GM19239 (cell line): ENCODE measurements around the gene FOXN3.
"Not testable (repeated sequence)": the region's sequence is repeated elsewhere in the genome, so short reads cannot be mapped to it uniquely, and the experiment has no call there.

ENCODE experiments used
- DNase-seq: peaks from one replicate; pipeline ENCODE4 v3.0.0; 2011; ENCODE audit warnings: low spot score; ENCODE audit not compliant: insufficient read length
- FAIRE-seq: peaks from 2 replicates; lab custom pipeline; 2011; peaks lifted over from hg19 to GRCh38; lab: Jason Lieb, UNC

The FOXN3 gene

GRCh38 chr14:89125216-89125615, 291.8 kb downstream of the FOXN3 start:
- DNase-seq (no peak), FAIRE-seq (no peak)

DNA sequence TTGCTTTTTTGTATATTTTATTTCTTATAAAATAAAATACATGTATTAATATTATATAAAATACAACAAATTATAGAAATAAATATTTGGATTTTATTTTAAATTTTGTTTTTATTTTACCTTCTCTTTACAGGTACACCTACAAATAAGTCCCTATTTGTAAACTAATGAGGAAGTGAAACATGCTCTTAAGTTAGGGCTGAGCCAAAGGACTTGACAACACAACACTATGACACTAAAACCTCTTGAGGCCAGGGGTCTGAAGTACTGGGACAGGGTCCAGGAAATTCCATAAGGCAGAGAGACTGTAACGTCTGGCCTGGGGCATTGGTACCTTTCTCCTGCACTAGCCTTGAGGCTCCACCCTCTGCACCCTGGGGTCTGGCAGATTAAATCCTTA, 293.2 kb downstream of the FOXN3 start:
- no peak for FAIRE-seq
- no peak for DNase-seq

- DNase-seq (no peak), FAIRE-seq (no peak)
Measured at GRCh38 chr14:89123215-89123614, 293.8 kb downstream of the FOXN3 start.

DNA sequence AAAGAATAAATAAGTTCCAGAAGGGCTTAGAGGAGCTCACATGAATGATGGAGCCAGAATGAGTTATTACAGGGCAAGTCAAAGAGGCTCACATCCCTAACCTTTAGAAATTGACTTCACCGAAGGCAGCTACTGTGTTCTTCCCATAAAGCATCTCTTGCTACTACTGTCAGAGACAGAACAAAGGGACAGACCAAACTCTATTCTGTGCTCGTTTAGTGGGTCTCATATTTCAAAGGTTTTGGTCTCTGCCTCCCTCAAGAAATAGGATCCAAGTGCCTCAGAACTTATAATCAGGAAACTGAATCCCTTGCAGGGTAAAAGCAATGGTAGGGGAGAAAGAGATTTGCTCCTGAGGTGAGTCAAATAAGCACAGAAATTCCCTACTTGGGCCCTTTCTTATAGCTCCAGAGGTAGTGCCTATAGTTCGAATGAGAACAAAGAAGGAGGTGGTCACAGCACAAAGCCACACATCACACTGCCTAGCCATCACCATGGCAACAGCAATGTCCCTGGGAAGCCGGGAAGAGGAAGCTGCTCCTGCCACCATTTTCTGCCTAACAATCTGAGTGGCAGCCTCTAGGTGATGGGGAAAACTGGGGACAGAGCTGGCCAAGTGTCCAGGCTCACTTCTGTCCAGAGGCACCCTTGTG, 294.9 kb downstream of the FOXN3 start:
- DNase-seq = no peak
- FAIRE-seq = no peak

GRCh38 chr14:89117012-89117411, 300.0 kb downstream of the FOXN3 start:
- DNase-seq (no peak), FAIRE-seq (no peak)

DNA sequence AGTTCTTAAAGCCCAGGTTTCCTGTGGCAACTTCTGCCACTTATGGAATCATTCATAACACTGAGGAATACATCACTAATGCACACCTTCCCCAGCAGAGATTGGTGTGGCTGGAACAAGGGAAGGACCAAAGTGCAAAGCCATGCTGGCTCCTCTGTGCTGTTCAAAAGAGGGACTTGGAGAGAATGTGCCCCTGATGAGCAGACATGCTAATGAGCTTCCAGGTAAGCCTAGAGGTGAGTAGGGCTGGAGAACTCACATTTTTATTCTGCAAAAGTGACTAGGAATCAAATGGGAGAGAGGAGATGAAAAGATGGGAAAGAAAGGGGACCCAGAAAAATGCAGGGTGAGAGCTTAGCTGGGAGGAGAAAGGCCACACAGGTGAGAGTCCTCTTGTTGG, 302.9 kb downstream of the FOXN3 start:
- DNase-seq (no peak), FAIRE-seq (no peak)

- no peak for FAIRE-seq
- DNase-seq = no peak
Measured at GRCh38 chr14:89112720-89113119, 304.3 kb downstream of the FOXN3 start.

DNA sequence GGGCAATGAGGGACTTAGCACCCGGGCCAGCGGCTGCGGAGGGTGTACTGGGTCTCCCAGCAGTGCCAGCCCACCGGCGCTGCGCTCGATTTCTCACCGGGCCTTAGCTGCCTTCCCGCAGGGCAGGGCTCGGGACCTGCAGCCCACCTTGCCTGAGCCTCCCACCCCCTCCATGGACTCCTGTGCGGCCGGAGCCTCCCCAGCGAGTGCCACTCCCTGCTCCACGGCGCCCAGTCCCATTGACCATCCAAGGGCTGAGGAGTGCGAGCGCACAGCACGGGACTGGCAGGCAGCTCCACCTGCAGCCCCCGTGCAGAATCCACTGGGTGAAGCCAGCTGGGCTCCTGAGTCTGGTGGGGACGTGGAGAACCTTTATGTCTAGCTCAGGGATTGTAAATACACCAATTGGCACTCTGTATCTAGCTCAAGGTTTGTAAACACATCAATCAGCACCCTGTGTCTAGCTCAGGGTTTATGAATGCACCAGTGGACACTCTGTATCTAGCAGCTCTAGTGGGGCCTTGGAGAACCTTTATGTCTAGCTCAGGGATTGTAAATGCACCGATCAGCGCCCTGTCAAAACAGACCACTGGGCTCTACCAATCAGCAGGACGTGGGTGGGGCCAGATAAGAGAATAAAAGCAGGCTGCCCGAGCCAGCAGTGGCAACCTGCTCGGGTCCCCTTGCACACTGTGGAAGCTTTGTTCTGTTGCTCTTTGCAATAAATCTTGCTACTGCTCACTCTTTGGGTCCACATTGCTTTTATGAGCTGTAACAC, 305.1 kb downstream of the FOXN3 start:
- DNase-seq, FAIRE-seq: not testable (repeated sequence)

GRCh38 chr14:89111232-89111631, 305.8 kb downstream of the FOXN3 start:
- FAIRE-seq, DNase-seq: not testable (repeated sequence)

DNA sequence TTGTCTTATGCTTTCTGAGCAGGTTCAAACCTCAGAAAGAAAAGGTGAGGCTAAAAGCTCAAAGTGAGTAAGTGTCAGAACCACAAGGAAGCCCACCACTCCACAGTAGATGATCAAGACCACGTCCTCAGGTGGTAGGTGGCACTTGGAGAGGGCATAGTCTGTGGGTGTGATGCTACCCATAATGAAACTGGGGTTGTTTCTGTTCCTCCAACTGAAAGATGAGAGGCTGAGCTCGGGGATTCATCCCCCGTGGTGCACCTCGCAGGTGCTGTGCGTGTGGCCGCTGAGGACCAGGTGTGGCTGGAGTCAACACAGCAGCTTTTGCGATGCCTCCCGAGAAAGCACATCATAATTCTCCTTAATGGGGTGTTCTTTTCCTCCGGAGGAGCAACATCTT, 306.9 kb downstream of the FOXN3 start:
- FAIRE-seq (no peak), DNase-seq (no peak)

GRCh38 chr14:89108608-89109007, 308.4 kb downstream of the FOXN3 start:
- DNase-seq (no peak), FAIRE-seq (no peak)

DNA sequence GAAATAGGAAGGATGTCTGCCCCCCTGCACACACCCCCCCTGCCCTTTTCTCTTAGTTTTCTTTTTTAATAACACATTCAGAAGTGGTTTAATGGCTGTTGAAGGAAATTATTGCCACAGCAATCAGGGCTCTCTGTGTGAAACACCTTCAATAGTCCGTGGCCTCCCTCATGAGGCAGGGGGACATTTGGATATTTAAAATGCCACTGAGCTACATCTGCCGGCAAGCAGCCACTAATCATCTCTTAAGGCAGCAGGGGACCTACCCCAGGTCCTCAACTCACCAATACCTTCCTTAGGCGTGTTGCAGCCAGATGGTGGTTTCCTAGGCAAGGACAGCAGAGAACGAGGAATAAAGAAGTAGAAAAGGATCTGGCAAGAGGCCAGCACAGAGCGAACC, 309.4 kb downstream of the FOXN3 start:
- DNase-seq = no peak
- no peak for FAIRE-seq
